Adrenal gland (tissue), 5 donors: Measurements from ENCODE around the gene NUDT15.

ENCODE experiments used
- POLR2A ChIP-seq, 2 donors: fragments of 450-650 bp; IDR thresholded peaks; one replicate each; pipeline ENCODE4 v1.6.1; 2017; ENCODE audit warnings: antibody characterized with exemption in 2 of 2, mild to moderate bottlenecking in 2 of 2, moderate library complexity in 1 of 2
- TF ChIP-seq, protein P1 (sequence below), 6 experiments: fragments of 450-650 bp in 4 of 6; fragments of 200-600 bp in 2 of 6; sonication (generic) in 1 of 6; IDR thresholded peaks; 1 replicate in 5 of 6; 2 replicates in 1 of 6; pipeline versions ENCODE4 v1.5.1 to v1.8.0; 2016 to 2021; ENCODE audit warnings: antibody characterized with exemption in 6 of 6, mild to moderate bottlenecking in 2 of 6, moderate library complexity in 1 of 6
- donor health status: DM: no; HTN: no; CAD: no.

DNA sequence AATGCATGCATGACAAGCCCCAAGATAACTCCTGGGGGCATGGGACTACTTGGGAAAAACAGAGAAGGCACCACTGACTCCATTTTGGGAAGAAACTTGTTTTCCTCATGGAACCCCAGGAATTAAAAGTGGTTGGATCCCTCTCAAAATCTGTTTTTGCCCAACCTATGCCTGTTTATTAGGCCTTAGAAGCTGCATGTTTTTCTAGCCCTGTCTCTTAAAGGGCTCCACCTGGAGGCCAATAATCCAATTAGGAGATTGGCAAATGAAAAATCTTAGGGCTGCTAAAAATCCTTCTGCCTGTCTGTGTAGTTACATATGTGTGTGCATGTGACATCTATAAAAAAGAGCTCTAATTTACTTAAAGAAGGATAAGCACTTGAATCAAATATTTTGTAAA lies 30.5 kb downstream of the NUDT15 start:
- TF ChIP-seq, protein P1, sequence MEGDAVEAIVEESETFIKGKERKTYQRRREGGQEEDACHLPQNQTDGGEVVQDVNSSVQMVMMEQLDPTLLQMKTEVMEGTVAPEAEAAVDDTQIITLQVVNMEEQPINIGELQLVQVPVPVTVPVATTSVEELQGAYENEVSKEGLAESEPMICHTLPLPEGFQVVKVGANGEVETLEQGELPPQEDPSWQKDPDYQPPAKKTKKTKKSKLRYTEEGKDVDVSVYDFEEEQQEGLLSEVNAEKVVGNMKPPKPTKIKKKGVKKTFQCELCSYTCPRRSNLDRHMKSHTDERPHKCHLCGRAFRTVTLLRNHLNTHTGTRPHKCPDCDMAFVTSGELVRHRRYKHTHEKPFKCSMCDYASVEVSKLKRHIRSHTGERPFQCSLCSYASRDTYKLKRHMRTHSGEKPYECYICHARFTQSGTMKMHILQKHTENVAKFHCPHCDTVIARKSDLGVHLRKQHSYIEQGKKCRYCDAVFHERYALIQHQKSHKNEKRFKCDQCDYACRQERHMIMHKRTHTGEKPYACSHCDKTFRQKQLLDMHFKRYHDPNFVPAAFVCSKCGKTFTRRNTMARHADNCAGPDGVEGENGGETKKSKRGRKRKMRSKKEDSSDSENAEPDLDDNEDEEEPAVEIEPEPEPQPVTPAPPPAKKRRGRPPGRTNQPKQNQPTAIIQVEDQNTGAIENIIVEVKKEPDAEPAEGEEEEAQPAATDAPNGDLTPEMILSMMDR (IDR thresholded peaks at IDR 0.05): no peak
- TF ChIP-seq POLR2A (IDR thresholded peaks at IDR 0.05): no peak
